HG03064 (cell line): ENCODE data around the gene CDV3.

Source experiments
- ATAC-seq: cut with Tn5 transposase; IDR thresholded peaks from one replicate; pipeline ENCODE4 v1.9.1; 2021; ENCODE audit warnings: low read depth; ENCODE audit not compliant: unreplicated experiment

CDV3 gene

GRCh38 chr3:133599280-133599679 is 25.8 kb downstream of the CDV3 start:
- ATAC-seq: no peak

GRCh38 chr3:133600572-133601081 is 27.1 kb downstream of the CDV3 start:
- ATAC-seq: no peak

GRCh38 chr3:133606342-133606741 is 32.9 kb downstream of the CDV3 start:
- ATAC-seq: no peak

- ATAC-seq: no peak
Measured at GRCh38 chr3:133606902-133607301, 33.4 kb downstream of the CDV3 start.

GRCh38 chr3:133607816-133608215 is 34.3 kb downstream of the CDV3 start:
- no peak for ATAC-seq

- ATAC-seq: no peak
Measured at GRCh38 chr3:133608388-133608787, 34.9 kb downstream of the CDV3 start.

- ATAC-seq: no peak
Measured at GRCh38 chr3:133610031-133610430, 36.5 kb downstream of the CDV3 start.

- ATAC-seq: no peak
Measured at GRCh38 chr3:133611534-133611933, 38.0 kb downstream of the CDV3 start.

GRCh38 chr3:133620066-133620784 is 46.7 kb downstream of the CDV3 start:
- ATAC-seq: peak; percentile 100

- no peak for ATAC-seq
Measured at GRCh38 chr3:133627789-133628188, 54.3 kb downstream of the CDV3 start.

- no peak for ATAC-seq
Measured at GRCh38 chr3:133629146-133629545, 55.7 kb downstream of the CDV3 start.

- no peak for ATAC-seq
Measured at GRCh38 chr3:133633439-133633838, 60.0 kb downstream of the CDV3 start.
